Upper lobe of left lung (tissue), 4 donors: Measurements from ENCODE around the gene FUT4.

Experiments
- CTCF ChIP-seq, 6 experiments: fragments of 450-650 bp in 4 of 6; fragments of 200-600 bp in 2 of 6; sonication (generic) in 2 of 6; IDR thresholded peaks; one replicate each; pipeline ENCODE4 v1.5.1; 2016 to 2019; ENCODE audit warnings: antibody characterized with exemption in 6 of 6
- EP300 ChIP-seq, 4 donors: sonication (generic); formaldehyde crosslinking; IDR thresholded peaks; one replicate each; pipeline ENCODE4 v1.5.1; 2017; ENCODE audit warnings: antibody characterized with exemption in 4 of 4, control low read depth in 2 of 4

GRCh38 chr11:94574193-94574961 lies 30.7 kb downstream of the FUT4 start:
- TF ChIP-seq CTCF (IDR thresholded peaks at IDR 0.05): no peak
- TF ChIP-seq EP300 (IDR thresholded peaks at IDR 0.05): no peak
